Mesendoderm (in vitro differentiated cells): Measurements from ENCODE around the gene ST6GAL1.
"Not testable (repeated sequence)": the region's sequence is repeated elsewhere in the genome, so short reads cannot be mapped to it uniquely, and the experiment has no call there.

Experiments
- DNase-seq: peaks from one replicate; pipeline ENCODE4 v3.0.0; 2013
- H2AK5ac ChIP-seq: 2 replicates; pipeline ENCODE4 v1.6.1; 2013; ENCODE audit warnings: low read length, inconsistent platforms
- H2BK120ac ChIP-seq: 2 replicates; pipeline ENCODE4 v1.6.1; 2013; ENCODE audit warnings: low read depth, mild to moderate bottlenecking, low read length, moderate library complexity, mixed read lengths
- H2BK15ac ChIP-seq: replicated peaks from 2 replicates; pipeline ENCODE4 v1.6.1; 2013; ENCODE audit warnings: low read depth, mild to moderate bottlenecking, moderate library complexity
- H2BK5ac ChIP-seq: 2 replicates; pipeline ENCODE4 v1.6.1; 2013; ENCODE audit warnings: low read length, inconsistent platforms
- H3K18ac ChIP-seq: 2 replicates; pipeline ENCODE4 v1.6.1; 2013; ENCODE audit warnings: mild to moderate bottlenecking, low read length, mixed read lengths
- H3K23ac ChIP-seq: one replicate; pipeline ENCODE4 v1.6.1; 2013; ENCODE audit warnings: low read length
- H3K27ac ChIP-seq: 2 replicates; pipeline ENCODE4 v1.5.1; 2013; ENCODE audit warnings: low read depth, mild to moderate bottlenecking, inconsistent platforms, low read length, moderate library complexity
- H3K27me3 ChIP-seq: 2 replicates; pipeline ENCODE4 v1.6.1; 2013; ENCODE audit warnings: low read length, control low read depth, mild to moderate bottlenecking, inconsistent platforms; ENCODE audit not compliant: insufficient read depth, poor library complexity
- H3K36me3 ChIP-seq: 2 replicates; pipeline ENCODE4 v1.6.1; 2013; ENCODE audit warnings: low read length, inconsistent platforms; ENCODE audit not compliant: control insufficient read depth, insufficient read depth
- H3K4ac ChIP-seq: one replicate; pipeline ENCODE4 v1.6.1; 2013; ENCODE audit warnings: low read depth, mild to moderate bottlenecking, low read length, moderate library complexity
- H3K4me1 ChIP-seq: 2 replicates; pipeline ENCODE4 v1.6.1; 2013; ENCODE audit warnings: low read depth, low read length, inconsistent platforms; ENCODE audit not compliant: control insufficient read depth
- H3K4me2 ChIP-seq: 2 replicates; pipeline ENCODE4 v1.6.1; 2013; ENCODE audit warnings: low read length
- H3K4me3 ChIP-seq: 2 replicates; pipeline ENCODE4 v1.5.1; 2013; ENCODE audit warnings: mild to moderate bottlenecking, low read length
- H3K56ac ChIP-seq: one replicate; pipeline ENCODE4 v1.6.1; 2013; ENCODE audit warnings: low read length
- H3K79me1 ChIP-seq: 2 replicates; pipeline ENCODE4 v1.6.1; 2013; ENCODE audit warnings: low read length, inconsistent platforms
- H3K79me2 ChIP-seq: 2 replicates; pipeline ENCODE4 v1.6.1; 2013; ENCODE audit warnings: mild to moderate bottlenecking, low read length; ENCODE audit not compliant: control insufficient read depth, insufficient read depth
- H3K9ac ChIP-seq: 2 replicates; pipeline ENCODE4 v1.6.1; 2013; ENCODE audit warnings: low read length, inconsistent platforms
- H4K5ac ChIP-seq: one replicate; pipeline ENCODE4 v1.6.1; 2013; ENCODE audit warnings: low read length
- H4K8ac ChIP-seq: one replicate; pipeline ENCODE4 v1.6.1; 2013; ENCODE audit warnings: low read depth, mild to moderate bottlenecking, control low read depth, low read length, moderate library complexity
- WGBS: extraction: QIAGEN DNeasy Blood & Tissue Kit; methylation state at CpG from one replicate; pipeline ENCODE4 v1.1.7; 2013; ENCODE audit warnings: low lambda C conversion rate, missing lambda C conversion rate; ENCODE audit not compliant: insufficient coverage; ENCODE audit errors: extremely low coverage; 5-methylcytosine and 5-hydroxymethylcytosine counted together

The ST6GAL1 gene

GRCh38 chr3:186886202-186886981, 43.9 kb upstream of the ST6GAL1 start:
- H3K56ac ChIP-seq = peak overlapping the region; percentile 34
- H3K27me3 ChIP-seq = no peaks in the 10 kb centered on the region
- peak; percentile 32 for DNase-seq
- H3K4ac ChIP-seq = no peak overlapping the region
- H3K27ac ChIP-seq = peak overlapping the region; percentile 62
- peak overlapping the region; percentile 80 for H3K18ac ChIP-seq
- no peak overlapping the region for H3K9ac ChIP-seq
- H3K23ac ChIP-seq = no peak overlapping the region
- no peak overlapping the region for H4K8ac ChIP-seq
- H3K4me3 ChIP-seq = no peak overlapping the region
- H3K79me1 ChIP-seq = no peaks in the 10 kb centered on the region
- H2BK120ac ChIP-seq = peak overlapping the region; percentile 74
- H3K4me2 ChIP-seq = no peak overlapping the region
- peaks cover 7% of the 10 kb centered on the region for H3K4me1 ChIP-seq
- no peaks in the 10 kb centered on the region for H3K36me3 ChIP-seq
- H3K79me2 ChIP-seq = no peaks in the 10 kb centered on the region
- no peak overlapping the region for H2BK5ac ChIP-seq
- WGBS = no CpG with 5 or more reads among the region's 5 CpGs
- H4K5ac ChIP-seq = no peak overlapping the region
- H2BK15ac ChIP-seq = no peak overlapping the region
- H2AK5ac ChIP-seq = no peak overlapping the region

DNA sequence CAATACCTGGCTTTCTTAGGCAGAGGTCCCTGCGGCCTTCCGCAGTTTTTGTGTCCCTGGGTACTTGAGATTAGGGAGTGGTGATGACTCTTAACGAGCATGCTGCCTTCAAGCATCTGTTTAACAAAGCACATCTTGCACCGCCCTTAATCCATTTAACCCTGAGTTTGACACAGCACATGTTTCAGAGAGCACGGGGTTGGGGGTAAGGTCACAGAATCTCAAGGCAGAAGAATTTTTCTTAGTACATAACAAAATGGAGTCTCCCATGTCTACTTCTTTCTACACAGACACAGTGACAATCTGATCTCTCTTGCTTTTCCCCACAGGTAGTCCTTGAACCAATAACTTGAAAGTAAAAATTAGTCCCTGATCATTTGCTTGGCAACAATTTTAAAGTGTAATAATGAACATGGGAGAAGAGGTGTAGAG, 42.8 kb upstream of the ST6GAL1 start:
- H3K56ac ChIP-seq, H3K36me3 ChIP-seq, H3K79me1 ChIP-seq, H3K4me2 ChIP-seq, H3K4ac ChIP-seq, H2BK120ac ChIP-seq, H3K4me3 ChIP-seq, H3K27me3 ChIP-seq, H3K4me1 ChIP-seq, H4K8ac ChIP-seq, H3K18ac ChIP-seq, H2BK5ac ChIP-seq, H3K79me2 ChIP-seq, H4K5ac ChIP-seq, H2AK5ac ChIP-seq, H3K9ac ChIP-seq, H3K23ac ChIP-seq, H2BK15ac ChIP-seq, DNase-seq, H3K27ac ChIP-seq: not testable (repeated sequence)
- WGBS = no CpG with 5 or more reads among the region's 5 CpGs

DNA sequence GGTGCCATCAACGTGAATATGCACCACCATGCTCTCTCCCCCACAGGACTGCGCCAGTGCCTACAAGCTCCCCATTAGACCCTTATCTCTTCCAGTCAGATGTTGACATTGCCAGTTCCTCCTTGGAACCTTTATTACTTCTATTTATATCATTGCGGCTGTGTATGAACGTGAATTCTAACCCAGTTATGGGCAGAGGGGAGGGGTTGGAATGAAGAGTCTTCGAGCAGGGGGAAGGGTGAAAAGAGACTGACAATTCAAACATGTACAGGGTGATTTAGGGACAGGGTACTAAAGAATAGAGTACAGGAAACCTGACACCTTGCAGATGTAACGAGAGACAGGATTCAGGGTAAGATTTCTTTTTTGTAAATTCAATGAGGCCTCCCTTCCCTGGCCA, 41.8 kb upstream of the ST6GAL1 start:
- H3K56ac ChIP-seq = peak overlapping the region; percentile 10
- no peak overlapping the region for H2AK5ac ChIP-seq
- H3K27me3 ChIP-seq = no peaks in the 10 kb centered on the region
- H2BK5ac ChIP-seq = no peak overlapping the region
- peak overlapping the region; percentile 68 for H3K18ac ChIP-seq
- H3K23ac ChIP-seq = no peak overlapping the region
- H3K27ac ChIP-seq = no peak overlapping the region
- no peaks in the 10 kb centered on the region for H3K36me3 ChIP-seq
- H2BK120ac ChIP-seq = no peak overlapping the region
- no peak for DNase-seq
- H3K4me2 ChIP-seq = no peak overlapping the region
- no peaks in the 10 kb centered on the region for H3K79me1 ChIP-seq
- no peak overlapping the region for H3K4me3 ChIP-seq
- H4K5ac ChIP-seq = no peak overlapping the region
- H2BK15ac ChIP-seq = no peak overlapping the region
- no peak overlapping the region for H3K9ac ChIP-seq
- H3K4me1 ChIP-seq = peaks cover 7% of the 10 kb centered on the region
- no peak overlapping the region for H3K4ac ChIP-seq
- no peaks in the 10 kb centered on the region for H3K79me2 ChIP-seq
- no peak overlapping the region for H4K8ac ChIP-seq
- WGBS = no CpG with 5 or more reads among the region's 6 CpGs

- not testable (repeated sequence) for H3K4me1 ChIP-seq, H3K23ac ChIP-seq, H3K4ac ChIP-seq, H2BK15ac ChIP-seq, H3K4me3 ChIP-seq, H3K79me1 ChIP-seq, H3K9ac ChIP-seq, H3K27ac ChIP-seq, H3K36me3 ChIP-seq, H4K8ac ChIP-seq, H3K18ac ChIP-seq, H2AK5ac ChIP-seq, H3K27me3 ChIP-seq, H3K79me2 ChIP-seq, H2BK5ac ChIP-seq, H4K5ac ChIP-seq, DNase-seq, H3K56ac ChIP-seq, H3K4me2 ChIP-seq, H2BK120ac ChIP-seq
- no CpG with 5 or more reads among the region's 4 CpGs for WGBS
These were observed 40.6 kb upstream of the ST6GAL1 start for GRCh38 chr3:186889698-186890097.

DNA sequence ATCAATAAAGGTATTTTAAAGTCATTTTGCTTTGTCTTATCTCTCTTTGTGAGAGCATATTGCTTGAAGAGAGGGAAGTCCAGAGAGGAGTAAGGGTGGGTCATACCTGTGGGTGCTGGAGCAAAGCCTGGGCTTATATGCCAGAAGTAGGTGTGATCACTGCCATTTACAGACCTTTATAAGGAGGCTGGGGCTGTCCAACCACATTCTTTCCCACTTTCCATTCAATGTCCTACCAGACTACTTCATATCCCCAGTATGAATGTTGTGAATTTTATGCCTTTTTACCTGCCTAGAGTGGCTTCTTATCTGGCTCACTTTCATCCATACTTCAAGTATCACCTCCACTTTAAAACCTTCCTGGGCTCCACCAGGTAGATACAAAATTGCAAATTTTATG, 39.4 kb upstream of the ST6GAL1 start:
- Histone ChIP-seq H3K79me2 (no peaks in the 10 kb centered on the region), H3K27ac (no peak overlapping the region), H3K79me1 (no peaks in the 10 kb centered on the region), H3K27me3 (no peaks in the 10 kb centered on the region), H3K18ac (no peak overlapping the region), H2BK120ac (no peak overlapping the region), H2AK5ac (no peak overlapping the region), H3K4me1 (peaks cover 7% of the 10 kb centered on the region), H3K4me2 (no peak overlapping the region), H3K4ac (no peak overlapping the region), H3K56ac (no peak overlapping the region), H3K36me3 (no peaks in the 10 kb centered on the region), H2BK15ac (no peak overlapping the region), H3K9ac (no peak overlapping the region), H3K23ac (no peak overlapping the region), H3K4me3 (no peak overlapping the region), H2BK5ac (no peak overlapping the region), H4K8ac (no peak overlapping the region), H4K5ac (no peak overlapping the region)
- DNase-seq = no peak

- H3K4me2 ChIP-seq, H2BK5ac ChIP-seq, DNase-seq, H3K18ac ChIP-seq, H3K4me1 ChIP-seq, H3K79me1 ChIP-seq, H3K27me3 ChIP-seq, H3K36me3 ChIP-seq, H3K9ac ChIP-seq, H4K8ac ChIP-seq, H3K27ac ChIP-seq, H2BK15ac ChIP-seq, H2AK5ac ChIP-seq, H4K5ac ChIP-seq, H3K56ac ChIP-seq, H3K4ac ChIP-seq, H2BK120ac ChIP-seq, H3K4me3 ChIP-seq, H3K79me2 ChIP-seq, H3K23ac ChIP-seq: not testable (repeated sequence)
- no CpG with 5 or more reads among the region's 2 CpGs for WGBS
These were observed 37.3 kb upstream of the ST6GAL1 start for GRCh38 chr3:186893071-186893470.
